Measurements from ENCODE around the gene SYT5. TPM values are rescaled to one million over a fixed set of nuclear protein-coding genes. Genes with fewer than 3 reads are reported as not detected.

The SYT5 gene
- total RNA-seq, 1 donor = 0.45 TPM

- no peak for TF ChIP-seq CTCF (IDR thresholded peaks at IDR 0.05; ENCODE audit: insufficient read depth, low read length)
- no peak overlapping the region for H3K4me3 ChIP-seq (ENCODE audit: low read depth, low read length)
- no peak for DNase-seq (ENCODE audit: low read depth)
Observed at GRCh38 chr19:55131421-55131820, 48.7 kb downstream of the SYT5 start.

Small RNA genes lying within 50 kb of the gene (small RNA-seq; reads per million reads assigned to genes)
- gene MIR7975 (not detected), gene RF01210 (not detected)

Other genes with a start within 250 kb of the SYT5 start
- gene NLRP7, start 232.8 kb downstream of the SYT5 start, total RNA-seq (ENCODE audit: low replicate concordance) = not detected in 2 replicates
- gene NLRP2, start 213.9 kb downstream of the SYT5 start, total RNA-seq (ENCODE audit: low replicate concordance) = not detected in 2 replicates
- not detected in 2 replicates for gene GP6, start 142.0 kb downstream of the SYT5 start, total RNA-seq (ENCODE audit: low replicate concordance)
- gene RDH13, start 117.1 kb downstream of the SYT5 start, total RNA-seq (ENCODE audit: low replicate concordance) = 4.9 and 9.1 TPM in 2 replicates
- 0.63 and 1.5 TPM in 2 replicates for gene EPS8L1, start 104.4 kb downstream of the SYT5 start, total RNA-seq (ENCODE audit: low replicate concordance)
- gene PPP1R12C, start 62.7 kb downstream of the SYT5 start, total RNA-seq (ENCODE audit: low replicate concordance) = 46.3 and 75.2 TPM in 2 replicates
- gene TNNT1, start 31.1 kb downstream of the SYT5 start, total RNA-seq (ENCODE audit: low replicate concordance) = 1.1 and 4.3 TPM in 2 replicates
- gene TNNI3, start 22.6 kb downstream of the SYT5 start, total RNA-seq (ENCODE audit: low replicate concordance) = not detected in 2 replicates
- gene DNAAF3, start 13.7 kb downstream of the SYT5 start, total RNA-seq (ENCODE audit: low replicate concordance) = 0.33 and 1.5 TPM in 2 replicates
- 6.5 and 7.8 TPM in 2 replicates for gene PTPRH, start 29.2 kb upstream of the SYT5 start, total RNA-seq (ENCODE audit: low replicate concordance)
- 1.7 and 1.8 TPM in 2 replicates for gene TMEM86B, start 48.5 kb upstream of the SYT5 start, total RNA-seq (ENCODE audit: low replicate concordance)
- 39.0 and 41.5 TPM in 2 replicates for gene PPP6R1, start 78.7 kb upstream of the SYT5 start, total RNA-seq (ENCODE audit: low replicate concordance)
- 29.1 and 48.3 TPM in 2 replicates for gene HSPBP1, start 99.8 kb upstream of the SYT5 start, total RNA-seq (ENCODE audit: low replicate concordance)
- gene BRSK1, start 103.7 kb upstream of the SYT5 start, total RNA-seq (ENCODE audit: low replicate concordance) = 5.2 and 9.0 TPM in 2 replicates
- not detected in 2 replicates for gene TMEM150B, start 145.1 kb upstream of the SYT5 start, total RNA-seq (ENCODE audit: low replicate concordance)
- 6.7 and 22.2 TPM in 2 replicates for gene KMT5C, start 159.6 kb upstream of the SYT5 start, total RNA-seq (ENCODE audit: low replicate concordance)
- gene COX6B2, start 174.4 kb upstream of the SYT5 start, total RNA-seq (ENCODE audit: low replicate concordance) = not detected in 2 replicates
- gene GARIN5B, start 183.0 kb upstream of the SYT5 start, total RNA-seq (ENCODE audit: low replicate concordance) = not detected in 2 replicates
- gene IL11, start 190.2 kb upstream of the SYT5 start, total RNA-seq (ENCODE audit: low replicate concordance) = 1.6 and 2.2 TPM in 2 replicates
- gene TMEM190, start 196.5 kb upstream of the SYT5 start, total RNA-seq (ENCODE audit: low replicate concordance) = not detected in 2 replicates
- gene TMEM238, start 204.0 kb upstream of the SYT5 start, total RNA-seq (ENCODE audit: low replicate concordance) = not detected in 2 replicates
- 88.6 and 829 TPM in 2 replicates for gene RPL28, start 205.6 kb upstream of the SYT5 start, total RNA-seq (ENCODE audit: low replicate concordance)
- 22.6 and 65.4 TPM in 2 replicates for gene UBE2S, start 227.5 kb upstream of the SYT5 start, total RNA-seq (ENCODE audit: low replicate concordance)